HG03575 (cell line): Measurements from ENCODE around the gene DDX49.

Source experiments
- ATAC-seq: cut with Tn5 transposase; IDR thresholded peaks from one replicate; pipeline ENCODE4 v1.9.1; 2021; ENCODE audit not compliant: unreplicated experiment, insufficient number of reproducible peaks, low FRiP score; ENCODE audit errors: extremely low read depth

The DDX49 gene

DNA sequence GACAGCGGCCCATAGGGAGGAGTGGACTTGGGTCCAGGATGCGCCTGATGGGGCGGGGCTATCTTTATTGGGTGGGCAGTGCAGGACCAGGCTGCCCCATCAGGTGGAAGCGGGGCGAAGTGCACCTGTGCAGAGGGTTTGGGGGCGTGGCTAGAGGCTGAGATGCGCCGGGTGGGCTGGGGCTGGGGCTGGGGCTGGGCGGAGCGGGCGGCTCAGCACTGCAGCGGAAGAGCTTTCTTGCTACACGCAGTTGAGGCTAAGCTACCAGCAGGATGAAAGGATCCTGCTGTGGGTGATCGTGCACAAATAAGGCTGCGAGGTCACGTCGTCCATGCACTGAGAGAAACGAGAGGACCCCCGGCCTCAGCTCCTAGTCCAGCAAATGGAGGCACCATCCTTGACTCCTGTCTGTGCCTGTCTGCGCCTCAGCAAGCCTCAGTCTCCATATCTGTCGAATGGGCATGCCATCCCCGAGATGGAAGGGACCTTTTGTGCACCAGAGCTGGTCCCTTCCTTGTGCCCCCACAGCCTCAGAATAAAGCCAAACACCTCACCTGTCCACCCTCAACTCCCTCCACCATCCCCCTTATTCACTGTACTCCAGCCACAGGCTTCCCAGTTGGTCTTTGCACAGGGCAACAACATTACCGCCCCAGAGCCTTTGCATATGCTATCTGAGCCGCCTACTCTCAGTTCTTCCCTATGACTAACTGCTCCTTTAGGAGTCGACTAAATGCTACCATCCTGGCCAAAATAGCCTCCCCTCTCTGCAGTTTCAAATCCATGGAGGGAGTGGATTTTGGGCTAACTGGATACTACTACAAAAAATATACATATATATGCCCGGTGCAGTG, 42.5 kb downstream of the DDX49 start:
- no peak for ATAC-seq

DNA sequence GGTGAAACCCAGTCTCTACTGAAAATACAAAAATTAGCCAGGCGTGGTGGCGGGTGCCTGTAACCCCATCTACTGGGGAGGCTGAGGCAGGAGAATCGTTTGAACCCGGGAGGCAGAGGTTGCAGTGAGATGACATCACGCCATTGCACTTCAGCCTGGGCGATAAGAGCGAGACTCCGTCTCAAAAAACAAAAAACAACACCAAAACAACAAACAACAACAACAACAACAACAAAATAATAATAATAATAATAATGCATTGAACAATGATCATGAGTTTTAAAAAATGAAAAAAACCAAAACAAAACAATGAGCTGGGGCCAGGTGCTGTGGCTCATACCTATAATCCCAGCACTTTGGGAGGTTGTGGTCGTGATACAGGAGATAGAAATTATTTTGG, 44.6 kb downstream of the DDX49 start:
- ATAC-seq = no peak

DNA sequence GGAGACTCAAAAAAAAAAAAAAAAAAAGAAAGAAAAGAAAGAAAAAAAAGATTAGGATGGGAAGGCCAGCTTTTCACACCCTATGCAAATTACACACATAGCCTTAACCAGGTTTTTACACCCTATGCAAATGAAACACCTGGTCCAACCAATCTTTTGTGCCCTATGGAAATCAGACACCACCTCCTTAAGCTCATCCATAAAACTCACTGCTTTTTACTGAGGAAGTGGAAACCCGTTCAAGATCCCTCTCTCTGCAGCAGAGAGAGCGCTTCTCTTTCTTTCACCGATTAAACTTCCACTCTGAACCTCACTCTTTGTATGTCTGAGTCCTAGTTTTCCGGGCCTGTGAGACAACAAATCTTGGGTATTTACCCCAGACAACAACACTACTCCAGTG, 46.8 kb downstream of the DDX49 start:
- no peak for ATAC-seq

- ATAC-seq = no peak
Measured at GRCh38 chr19:18967358-18968146, 48.0 kb downstream of the DDX49 start.

GRCh38 chr19:18969931-18970659, 50.6 kb downstream of the DDX49 start:
- no peak for ATAC-seq

DNA sequence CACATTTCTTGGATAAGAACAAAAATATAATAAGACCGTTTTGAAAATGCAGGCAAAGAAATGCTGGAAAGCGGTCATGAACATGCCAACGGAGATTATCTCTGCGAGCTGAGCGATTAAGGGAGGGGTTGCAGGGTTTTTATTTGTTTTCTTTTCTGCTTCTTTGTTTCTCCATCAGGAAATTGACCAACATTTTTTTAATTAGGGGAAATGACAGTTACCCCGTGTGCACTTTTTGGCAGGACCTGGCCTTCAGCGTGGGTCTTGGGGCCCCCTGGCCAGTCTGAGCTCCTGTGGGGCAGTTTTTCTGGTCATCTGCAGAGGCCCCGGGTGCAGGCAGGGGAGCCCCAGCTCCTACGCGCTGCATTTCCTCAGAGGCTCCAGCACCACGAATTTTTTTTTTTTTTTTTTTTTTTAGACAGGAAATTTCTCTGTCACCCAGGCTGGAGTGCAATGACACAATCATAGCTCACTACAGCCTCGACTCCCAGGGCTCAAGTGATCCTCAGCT, 52.8 kb downstream of the DDX49 start:
- ATAC-seq = no peak

- no peak for ATAC-seq
Measured at GRCh38 chr19:18972851-18973250, 53.3 kb downstream of the DDX49 start.

DNA sequence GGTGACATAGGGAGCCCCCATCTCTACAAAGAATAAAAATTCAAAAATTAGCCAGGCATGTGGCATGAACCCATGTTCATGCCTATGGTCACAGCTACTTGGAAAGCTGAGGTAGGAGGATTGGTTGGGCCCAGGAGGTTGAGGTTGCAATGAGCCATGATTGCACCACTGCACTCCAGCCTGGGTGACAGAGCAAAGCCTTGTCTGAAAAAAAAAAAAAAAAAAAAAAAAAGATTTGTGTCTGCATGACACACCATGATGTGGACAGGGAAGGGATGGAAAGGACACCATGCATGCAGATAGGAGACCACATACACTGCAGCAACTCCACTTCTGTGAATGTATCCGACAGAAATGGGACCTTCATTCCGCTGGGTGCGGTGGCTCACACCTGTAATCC, 55.5 kb downstream of the DDX49 start:
- no peak for ATAC-seq

DNA sequence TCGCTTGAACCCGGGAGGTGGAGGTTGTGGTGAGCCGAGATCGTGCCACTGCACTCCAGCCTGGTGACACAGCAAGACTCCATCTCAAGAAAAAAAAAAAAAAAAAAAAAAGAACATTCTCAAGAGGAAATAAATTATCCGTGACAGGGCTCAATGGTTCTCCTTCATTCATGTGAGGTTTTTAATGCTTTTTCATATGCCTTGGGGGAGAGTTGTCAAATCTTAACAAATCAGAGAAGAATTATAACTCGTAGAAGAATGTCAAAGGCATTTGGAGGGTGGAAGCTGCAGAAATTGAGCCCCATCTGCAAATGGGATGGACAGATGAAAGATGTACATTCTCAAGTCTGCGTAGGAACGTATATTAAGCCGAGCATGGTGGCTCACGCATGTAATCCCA, 56.4 kb downstream of the DDX49 start:
- no peak for ATAC-seq
